Measurements from ENCODE around the gene PPP1CB. TPM values are rescaled to one million over a fixed set of nuclear protein-coding genes. Genes with fewer than 3 reads are reported as not detected.

Gene PPP1CB
- total RNA-seq, 2 experiments from 2014 or later: 290 to 304 TPM

GRCh38 chr2:28729698-28730097, 21.9 kb upstream of the PPP1CB start:
- DNase-seq (no peak), ATAC-seq (ENCODE audit: poor library complexity) (no peak)
- Mint-ChIP-seq H3K9me3 (no peaks in the 10 kb centered on the region), H3K27ac (no peak overlapping the region), H3K27me3 (no peaks in the 10 kb centered on the region), H3K36me3 (ENCODE audit: low read depth) (no peaks in the 10 kb centered on the region), H3K4me3 (no peak overlapping the region), H3K4me1 (ENCODE audit: low read depth) (no peaks in the 10 kb centered on the region)
- TF ChIP-seq, protein P1, sequence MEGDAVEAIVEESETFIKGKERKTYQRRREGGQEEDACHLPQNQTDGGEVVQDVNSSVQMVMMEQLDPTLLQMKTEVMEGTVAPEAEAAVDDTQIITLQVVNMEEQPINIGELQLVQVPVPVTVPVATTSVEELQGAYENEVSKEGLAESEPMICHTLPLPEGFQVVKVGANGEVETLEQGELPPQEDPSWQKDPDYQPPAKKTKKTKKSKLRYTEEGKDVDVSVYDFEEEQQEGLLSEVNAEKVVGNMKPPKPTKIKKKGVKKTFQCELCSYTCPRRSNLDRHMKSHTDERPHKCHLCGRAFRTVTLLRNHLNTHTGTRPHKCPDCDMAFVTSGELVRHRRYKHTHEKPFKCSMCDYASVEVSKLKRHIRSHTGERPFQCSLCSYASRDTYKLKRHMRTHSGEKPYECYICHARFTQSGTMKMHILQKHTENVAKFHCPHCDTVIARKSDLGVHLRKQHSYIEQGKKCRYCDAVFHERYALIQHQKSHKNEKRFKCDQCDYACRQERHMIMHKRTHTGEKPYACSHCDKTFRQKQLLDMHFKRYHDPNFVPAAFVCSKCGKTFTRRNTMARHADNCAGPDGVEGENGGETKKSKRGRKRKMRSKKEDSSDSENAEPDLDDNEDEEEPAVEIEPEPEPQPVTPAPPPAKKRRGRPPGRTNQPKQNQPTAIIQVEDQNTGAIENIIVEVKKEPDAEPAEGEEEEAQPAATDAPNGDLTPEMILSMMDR (IDR thresholded peaks at IDR 0.05): no peak
- Histone ChIP-seq H3K27me3 (ENCODE audit: control insufficient read depth in 1 of 2, insufficient read depth in 2 of 2, low read length in 2 of 2) (no peaks in the 10 kb centered on the region), H3K9me3 (ENCODE audit: control insufficient read depth in 1 of 2, insufficient read depth in 1 of 2, low read length in 2 of 2) (no peaks in the 10 kb centered on the region), H3K4me1 (ENCODE audit: insufficient read depth, low read length) (peaks cover 3% of the 10 kb centered on the region), H3K36me3 (ENCODE audit: insufficient read depth, low read length) (no peaks in the 10 kb centered on the region), H3K4me3 (ENCODE audit: low read length) (no peak overlapping the region), H3K27ac (ENCODE audit: low read depth in 1 of 2, low read length in 2 of 2) (no peak overlapping the region)
- CTCF ChIA-PET: interaction anchor here (1.6 to 1.8 kb wide), 2 partner anchors 135 to 163 kb away, joined by 5 read pairs; no protein-coding TSS in a partner anchor
- POLR2A ChIA-PET: interaction anchor here (1.0 kb wide), 1 partner anchor 22 kb away, joined by 3 read pairs; the partner anchor contains the start of gene PPP1CB
- intact Hi-C loops (cut with DNase I, micrococcal nuclease): no loop called here

DNA sequence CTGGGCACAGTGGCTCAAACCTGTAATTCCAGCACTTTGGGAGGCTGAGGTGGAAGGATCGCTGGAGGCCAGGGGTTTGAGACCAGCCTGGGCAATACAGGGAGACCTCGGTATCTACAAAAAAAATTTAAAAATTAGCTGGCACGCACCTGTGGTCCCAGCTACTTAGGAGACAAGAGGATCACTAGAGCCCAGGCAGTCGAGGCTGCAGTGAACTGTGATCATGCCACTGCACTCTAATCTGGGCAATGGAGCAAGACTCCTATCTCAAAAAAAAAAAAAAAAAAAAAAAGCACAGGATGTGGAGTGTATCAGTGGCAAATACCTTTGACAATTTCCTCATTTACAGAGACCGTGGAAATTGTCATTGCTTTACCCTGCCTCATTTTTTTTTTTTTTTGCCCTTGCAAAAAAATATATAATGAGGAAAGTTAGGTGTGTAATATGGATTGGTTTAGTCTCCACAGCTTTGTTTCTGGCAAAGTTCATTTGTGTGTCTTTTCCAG, 20.9 kb upstream of the PPP1CB start:
- H3K4me3 Mint-ChIP-seq: no peak overlapping the region
- ChIA-PET CTCF (interaction anchor here (0.7 to 2.1 kb wide), 3 partner anchors 137 to 264 kb away, joined by 3 to 5 read pairs (median 5); no protein-coding TSS in a partner anchor), POLR2A (interaction anchor here (0.8 kb wide), 1 partner anchor 11 kb away, joined by 3 read pairs; no protein-coding TSS in a partner anchor)
- no peak for DNase-seq
- Histone ChIP-seq H3K36me3 (ENCODE audit: insufficient read depth, low read length) (no peaks in the 10 kb centered on the region), H3K4me3 (ENCODE audit: low read length) (no peak overlapping the region), H3K27ac (ENCODE audit: low read depth in 1 of 2, low read length in 2 of 2) (no peak overlapping the region), H3K27me3 (ENCODE audit: control insufficient read depth in 1 of 2, insufficient read depth in 2 of 2, low read length in 2 of 2) (no peaks in the 10 kb centered on the region), H3K9me3 (ENCODE audit: control insufficient read depth in 1 of 2, insufficient read depth in 1 of 2, low read length in 2 of 2) (no peaks in the 10 kb centered on the region), H3K4me1 (ENCODE audit: insufficient read depth, low read length) (peaks cover 3% of the 10 kb centered on the region)
- intact Hi-C loops (cut with DNase I, micrococcal nuclease): no loop called here
- H3K36me3 Mint-ChIP-seq (ENCODE audit: low read depth): no peaks in the 10 kb centered on the region
- no peak for ATAC-seq (ENCODE audit: poor library complexity)
- H3K27ac Mint-ChIP-seq: no peak overlapping the region
- TF ChIP-seq, protein P1 (IDR thresholded peaks at IDR 0.05): no peak
- H3K4me1 Mint-ChIP-seq (ENCODE audit: low read depth): no peaks in the 10 kb centered on the region
- no peaks in the 10 kb centered on the region for H3K9me3 Mint-ChIP-seq
- no peaks in the 10 kb centered on the region for H3K27me3 Mint-ChIP-seq

- no peaks in the 10 kb centered on the region for H3K9me3 Mint-ChIP-seq
- no peaks in the 10 kb centered on the region for H3K27me3 ChIP-seq (ENCODE audit: control insufficient read depth in 1 of 2, insufficient read depth in 2 of 2, low read length in 2 of 2)
- no peaks in the 10 kb centered on the region for H3K4me1 Mint-ChIP-seq (ENCODE audit: low read depth)
- H3K27ac ChIP-seq (ENCODE audit: low read depth in 1 of 2, low read length in 2 of 2): no peak overlapping the region
- H3K36me3 ChIP-seq (ENCODE audit: insufficient read depth, low read length): no peaks in the 10 kb centered on the region
- TF ChIP-seq, protein P1 (IDR thresholded peaks at IDR 0.05): no peak
- no peak overlapping the region for H3K4me3 ChIP-seq (ENCODE audit: low read length)
- H3K27ac Mint-ChIP-seq: no peak overlapping the region
- POLR2A ChIA-PET: no interaction called here
- H3K36me3 Mint-ChIP-seq (ENCODE audit: low read depth): no peaks in the 10 kb centered on the region
- intact Hi-C loops (cut with DNase I, micrococcal nuclease): no loop called here
- ATAC-seq (ENCODE audit: poor library complexity) (no peak), DNase-seq (no peak)
- H3K4me3 Mint-ChIP-seq: no peak overlapping the region
- H3K4me1 ChIP-seq (ENCODE audit: insufficient read depth, low read length): peaks cover 3% of the 10 kb centered on the region
- H3K9me3 ChIP-seq (ENCODE audit: control insufficient read depth in 1 of 2, insufficient read depth in 1 of 2, low read length in 2 of 2): peaks cover 0 to 5% of the 10 kb centered on the region in 2 experiments
- no peaks in the 10 kb centered on the region for H3K27me3 Mint-ChIP-seq
- CTCF ChIA-PET: no interaction called here
Measured at GRCh38 chr2:28735511-28735910, 16.1 kb upstream of the PPP1CB start.

Data from CD4-positive, alpha-beta T cell (primary cell).